Activated CD4-positive, alpha-beta T cell treated with anti-CD3 and anti-CD28 coated beads, Interleukin-2, amount 50 U/mL, for 16 hours (primary cell): ENCODE results near the gene NFIX.

Experiments
- DNase-seq: peaks from one replicate; pipeline ENCODE4 v3.0.0-alpha.2; 2020

NFIX gene

DNA sequence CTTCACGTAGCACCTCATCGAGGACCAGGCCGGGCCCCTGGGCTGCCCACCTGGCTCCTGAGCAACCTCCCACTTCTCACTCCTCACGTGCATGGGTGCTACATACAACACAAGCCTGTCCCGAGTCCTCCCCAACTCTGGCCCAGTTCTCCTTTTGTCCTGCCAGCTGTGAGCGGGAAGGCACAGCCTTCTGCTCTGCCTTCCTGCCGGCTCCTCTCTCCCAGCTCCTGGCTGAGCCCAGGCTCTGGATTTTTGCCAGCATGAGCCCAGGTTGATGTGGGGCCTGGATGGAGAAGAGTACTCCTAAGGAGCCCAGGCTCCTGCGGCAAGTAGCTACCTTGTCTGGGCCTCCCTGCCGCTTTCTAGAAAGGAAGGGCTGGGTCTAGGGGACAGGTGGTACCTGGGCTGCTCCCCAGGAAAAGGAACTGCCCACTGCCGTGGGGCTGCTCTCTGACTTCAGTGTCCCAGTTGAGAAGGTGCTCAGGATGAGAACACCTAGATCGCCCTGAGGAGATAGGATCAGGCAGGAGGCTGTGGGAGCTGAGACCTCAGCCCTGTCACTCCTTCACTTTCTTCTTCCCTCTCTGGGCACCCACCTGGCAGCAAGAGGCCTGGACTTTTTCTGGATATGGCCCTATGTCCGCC is 83.7 kb downstream of the NFIX start:
- no peak for DNase-seq

DNA sequence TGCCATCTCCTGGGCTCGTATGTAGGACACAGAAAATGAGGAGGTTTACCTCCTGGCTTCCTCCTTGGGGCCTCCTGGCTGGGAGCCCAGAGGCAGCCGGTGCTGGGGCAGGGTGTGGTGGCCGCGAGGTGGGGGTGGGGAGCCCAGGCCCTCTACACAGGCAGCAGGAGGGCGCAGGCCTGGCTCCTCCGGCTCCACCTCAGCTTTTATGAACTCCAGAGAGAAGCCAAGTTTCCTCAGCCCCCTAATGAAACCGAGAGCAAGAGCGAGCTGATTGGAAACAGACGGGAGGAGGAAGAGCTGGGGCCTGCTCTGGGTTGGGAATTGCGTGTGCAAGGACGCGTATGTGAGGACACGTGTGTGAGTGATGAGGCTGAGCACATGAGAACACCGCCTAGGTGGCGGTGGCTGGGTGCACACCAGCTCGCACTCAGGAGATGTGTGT is 84.3 kb downstream of the NFIX start:
- DNase-seq, result no peak

DNA sequence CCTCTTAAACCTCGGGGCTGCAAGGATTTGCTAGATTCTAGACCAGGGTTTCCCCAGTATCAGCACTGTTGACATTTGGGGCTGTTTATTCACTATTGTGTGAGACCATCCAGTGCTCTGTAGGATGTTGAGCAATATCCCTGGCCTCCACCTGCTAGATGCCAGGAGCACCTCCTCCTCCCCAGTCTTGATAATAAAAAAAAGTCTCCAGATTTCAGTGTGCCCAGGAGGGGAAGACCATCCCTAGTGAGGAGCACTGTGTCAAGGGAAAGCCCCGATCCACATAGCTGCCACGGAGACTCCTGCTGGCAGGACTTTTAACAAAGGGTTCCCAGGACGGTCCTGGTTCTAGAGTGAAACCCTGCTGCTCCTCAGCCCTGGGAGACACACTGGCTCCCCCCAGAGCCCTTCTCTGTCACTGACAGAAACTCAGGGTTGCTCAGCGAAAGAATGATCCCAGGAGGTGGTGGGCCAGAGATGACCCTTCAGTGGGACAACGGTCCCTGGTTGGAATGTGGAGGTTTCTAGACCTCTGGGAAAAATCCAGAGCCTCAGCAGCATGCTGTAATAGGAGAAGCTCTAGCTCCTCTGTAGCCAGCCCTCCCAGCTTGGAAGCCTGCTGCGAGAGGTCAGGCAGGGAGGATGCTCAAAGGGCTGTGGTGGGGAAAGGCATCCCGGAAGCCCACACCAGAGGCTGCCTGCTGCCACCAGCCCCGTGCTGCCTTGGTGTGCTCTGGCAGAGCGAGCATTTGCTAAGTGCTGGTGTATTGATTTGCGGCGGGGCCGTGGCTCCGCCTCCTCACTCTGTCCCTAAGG is 87.1 kb downstream of the NFIX start:
- DNase-seq, result no peak

DNA sequence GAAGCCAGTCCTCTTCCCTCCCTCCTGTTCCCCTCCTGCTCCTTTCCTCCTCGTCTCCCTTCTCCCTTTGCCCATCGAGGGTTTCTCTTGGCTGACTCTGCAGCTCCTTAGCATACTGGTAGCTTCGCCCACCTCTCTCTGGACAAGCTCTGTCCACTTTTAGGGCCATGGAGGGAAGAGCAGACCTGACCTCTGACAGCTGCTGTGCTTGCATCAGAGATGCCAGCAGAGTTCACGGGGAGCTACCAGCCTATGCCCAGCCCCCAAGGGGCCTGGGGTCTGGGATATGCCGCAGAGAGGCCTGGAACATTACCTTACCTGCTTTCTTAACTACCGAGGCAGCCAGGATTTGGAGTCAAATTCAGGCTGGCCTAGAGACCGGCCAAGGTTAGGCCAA is 87.7 kb downstream of the NFIX start:
- no peak for DNase-seq

DNA sequence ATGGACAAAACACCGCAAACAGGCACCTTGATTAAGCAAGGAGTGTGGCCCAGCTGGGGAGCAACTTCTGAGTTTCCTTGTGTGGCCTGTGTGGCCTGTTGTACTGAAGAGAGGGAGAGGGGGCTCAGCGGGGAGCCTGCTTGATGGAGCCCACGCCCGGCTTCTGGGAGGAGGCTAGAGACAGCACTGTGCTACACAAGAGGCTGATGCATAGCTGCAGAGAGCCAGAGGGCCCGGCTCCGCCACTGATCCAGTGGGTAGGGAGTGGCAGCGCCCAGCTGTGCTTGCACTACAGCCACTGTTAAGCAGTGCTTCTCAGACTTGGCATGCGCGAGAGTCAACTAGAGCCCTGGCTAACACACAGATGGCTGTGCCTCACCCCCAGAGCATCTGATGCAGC is 88.4 kb downstream of the NFIX start:
- no peak for DNase-seq

DNA sequence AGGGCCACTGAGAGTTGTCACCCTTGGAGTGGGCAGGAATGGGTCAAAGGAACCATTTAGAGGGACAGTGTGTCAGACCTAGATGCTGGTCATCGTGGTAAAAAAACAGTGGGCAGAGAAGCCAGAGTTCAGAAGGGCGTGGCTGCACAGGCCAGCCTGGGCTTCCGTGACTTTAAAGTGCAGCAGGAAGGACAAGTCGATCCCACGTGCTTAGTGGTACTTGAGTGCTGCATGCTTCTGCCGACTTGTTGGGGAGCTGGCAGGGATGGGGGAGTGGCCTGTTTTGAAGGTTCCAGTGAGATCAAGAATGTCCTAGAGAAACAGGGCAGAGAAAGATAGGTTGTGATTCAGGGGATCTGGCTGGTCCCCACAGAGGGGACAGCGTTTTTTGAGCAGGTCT is 90.4 kb downstream of the NFIX start:
- DNase-seq, result no peak

DNA sequence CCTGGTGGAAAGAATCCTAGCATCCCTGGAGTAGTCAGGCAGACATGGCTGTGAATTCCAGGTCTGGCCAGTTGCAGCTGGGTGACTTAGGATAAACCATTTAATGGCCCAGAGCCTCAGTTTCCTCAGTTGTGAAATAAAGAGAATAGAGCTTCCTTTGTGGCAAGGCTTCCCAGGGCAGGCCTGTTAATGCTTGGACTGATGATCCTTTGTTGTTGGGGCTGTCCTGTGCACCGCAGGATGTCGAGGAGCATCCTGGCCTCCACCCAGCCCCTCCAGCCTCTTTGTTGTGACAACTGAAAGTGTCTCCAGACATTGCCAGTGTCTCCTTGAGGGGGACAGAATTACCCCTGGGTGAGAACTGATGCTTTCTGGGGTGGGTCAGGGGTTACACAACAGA is 91.1 kb downstream of the NFIX start:
- DNase-seq, result no peak

DNA sequence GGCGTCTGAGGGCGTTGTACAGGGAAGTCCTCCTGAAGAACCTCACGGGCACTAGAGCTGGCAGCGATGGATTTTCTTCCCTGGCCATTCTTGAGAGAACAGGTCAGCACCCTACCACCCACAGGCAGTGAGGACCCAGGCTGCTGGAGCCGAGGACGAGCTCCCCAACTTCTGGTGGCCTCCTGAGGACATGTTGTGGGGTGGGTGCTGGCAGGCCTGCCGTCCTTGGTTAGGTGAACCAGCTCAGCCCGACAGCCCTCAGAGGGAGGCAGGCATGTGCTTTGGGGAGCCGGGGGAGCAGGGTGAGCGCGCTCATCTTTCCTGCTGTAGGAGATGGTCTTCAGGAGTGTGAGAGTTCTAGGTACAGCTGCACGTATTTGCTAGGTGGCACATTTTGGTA is 92.0 kb downstream of the NFIX start:
- DNase-seq, result no peak

DNA sequence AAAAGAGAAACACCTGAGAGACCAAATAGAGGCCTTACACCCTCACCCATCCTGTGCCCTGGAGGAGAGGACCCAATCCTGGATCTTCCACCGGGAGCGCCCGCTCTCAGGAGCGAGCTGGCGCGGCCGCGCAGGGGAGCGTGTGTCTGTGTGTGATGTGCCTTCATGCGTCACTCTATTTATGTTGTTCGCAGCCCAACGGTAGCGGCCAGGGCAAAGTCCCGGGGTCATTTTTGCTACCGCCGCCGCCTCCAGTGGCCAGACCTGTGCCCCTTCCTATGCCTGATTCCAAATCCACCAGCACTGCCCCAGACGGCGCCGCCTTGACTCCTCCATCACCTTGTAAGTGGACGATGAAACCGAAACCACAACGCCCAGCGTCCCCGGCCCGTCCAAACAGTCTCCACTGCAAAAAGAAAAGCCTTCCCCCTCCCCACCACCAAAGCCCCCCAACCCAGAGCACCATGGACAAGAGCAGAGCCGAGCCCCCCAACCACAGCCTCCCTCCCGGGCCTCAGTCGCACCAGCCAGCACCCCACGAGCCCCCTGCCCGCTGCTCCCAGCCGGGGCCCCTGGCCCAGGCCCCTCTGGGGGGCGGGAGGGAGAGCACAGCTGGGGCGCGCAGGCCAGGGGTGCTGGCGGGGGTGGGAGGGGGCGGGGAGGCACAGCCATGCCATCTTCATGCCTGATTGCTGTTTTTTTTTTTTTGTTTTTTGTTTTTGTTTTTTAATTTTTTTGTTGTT is 92.7 kb downstream of the NFIX start:
- DNase-seq, result no peak

DNA sequence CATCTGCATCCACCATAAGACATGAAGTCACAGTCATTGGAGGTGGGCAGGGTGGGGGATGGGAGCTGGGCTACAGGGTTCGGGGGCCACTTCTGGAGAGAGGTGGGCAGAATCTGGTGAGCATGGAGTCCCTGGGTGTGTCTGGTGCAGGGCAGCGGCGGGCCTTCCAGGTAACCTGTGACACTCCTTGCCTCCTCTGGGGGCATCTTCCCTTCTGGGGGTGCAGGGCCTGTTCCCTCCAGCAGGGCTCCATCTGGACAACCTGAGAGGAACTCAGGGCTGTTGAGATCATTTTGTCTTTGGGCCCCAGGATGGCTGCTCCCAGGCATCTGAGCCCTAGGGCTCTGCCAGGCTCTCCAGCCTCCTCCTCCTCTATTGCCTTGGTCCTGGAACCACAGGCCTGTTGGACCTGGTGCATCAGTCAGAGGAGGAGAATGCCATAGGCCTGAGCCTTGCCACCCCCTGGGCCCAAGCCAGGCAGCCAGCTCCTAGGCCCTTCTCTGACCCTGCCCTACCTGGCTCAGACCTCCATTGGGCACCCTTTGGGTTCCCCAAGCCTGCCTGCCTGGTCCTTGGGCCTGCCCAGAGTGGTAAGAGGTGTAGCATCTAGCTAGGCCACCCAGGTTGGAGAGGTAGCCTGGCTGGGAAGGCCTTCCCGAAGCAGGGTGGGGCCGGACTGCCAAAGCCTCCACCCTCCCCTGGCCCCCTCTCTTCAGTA is 94.0 kb downstream of the NFIX start:
- DNase-seq, result no peak

DNA sequence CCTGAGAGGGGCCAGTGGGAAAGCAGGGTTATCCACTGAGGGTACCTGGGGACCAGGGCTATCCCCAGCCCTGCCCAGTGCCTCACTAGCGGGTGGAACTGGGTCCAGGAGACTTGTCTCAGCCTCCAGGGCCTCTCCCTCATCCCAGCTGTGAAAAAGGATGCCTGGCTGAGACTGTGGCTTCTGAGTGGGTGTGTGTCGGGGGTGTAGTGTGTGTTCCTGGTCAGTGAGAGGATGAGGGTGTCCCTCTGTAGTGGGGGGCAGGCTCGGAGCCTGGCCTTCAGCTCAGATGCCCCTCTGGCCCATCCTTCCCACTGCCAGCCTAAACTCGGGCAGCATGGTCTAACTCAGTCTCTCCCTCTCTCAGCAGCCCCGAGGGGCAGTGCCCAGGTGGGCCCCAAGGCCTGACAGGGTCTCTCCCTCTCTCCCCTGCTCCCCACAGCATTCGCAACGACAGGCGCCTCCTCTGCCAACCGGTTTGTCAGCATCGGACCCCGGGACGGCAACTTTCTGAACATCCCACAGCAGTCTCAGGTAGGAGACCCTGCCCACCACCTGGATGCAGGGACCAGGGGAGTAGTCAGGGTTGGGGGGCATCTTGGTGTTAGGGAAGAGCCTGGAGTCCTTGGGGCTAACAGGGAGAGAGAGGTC is 94.7 kb downstream of the NFIX start:
- DNase-seq, result no peak

DNA sequence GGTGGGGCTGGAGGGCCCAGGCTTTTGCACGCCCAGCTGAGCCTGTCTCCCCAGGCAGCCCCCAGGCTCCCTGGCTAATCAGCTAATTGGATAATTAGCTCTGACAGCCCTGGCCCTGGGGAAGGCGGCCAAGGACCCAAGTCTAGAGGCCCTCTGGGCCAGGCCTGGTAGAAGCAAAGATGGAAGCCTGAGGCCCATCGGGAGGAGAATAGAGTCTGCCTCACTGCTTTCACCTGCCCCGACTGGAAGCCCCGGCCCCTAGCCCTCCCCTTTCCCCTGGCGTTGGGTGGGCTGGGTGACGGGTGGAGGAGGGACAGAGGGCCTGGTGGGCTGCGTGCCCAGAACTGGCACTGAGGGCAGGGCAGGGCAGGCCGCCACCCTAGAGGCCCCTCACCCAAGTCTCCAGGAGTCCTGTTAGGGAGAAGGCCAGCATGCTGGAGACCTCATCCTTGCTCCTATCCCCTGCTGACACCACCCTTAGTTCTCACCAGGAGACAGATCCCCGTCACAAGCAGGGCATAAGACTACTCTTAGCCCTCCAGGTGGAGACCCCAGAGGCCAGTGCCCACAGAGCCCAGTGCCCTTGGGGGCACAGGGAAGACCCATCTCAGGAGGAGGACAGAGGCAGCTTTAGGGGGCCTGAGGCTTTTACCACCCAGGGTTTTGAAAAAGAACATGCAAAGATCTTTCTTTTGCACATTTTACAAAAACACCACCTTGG is 95.4 kb downstream of the NFIX start:
- no peak for DNase-seq

DNA sequence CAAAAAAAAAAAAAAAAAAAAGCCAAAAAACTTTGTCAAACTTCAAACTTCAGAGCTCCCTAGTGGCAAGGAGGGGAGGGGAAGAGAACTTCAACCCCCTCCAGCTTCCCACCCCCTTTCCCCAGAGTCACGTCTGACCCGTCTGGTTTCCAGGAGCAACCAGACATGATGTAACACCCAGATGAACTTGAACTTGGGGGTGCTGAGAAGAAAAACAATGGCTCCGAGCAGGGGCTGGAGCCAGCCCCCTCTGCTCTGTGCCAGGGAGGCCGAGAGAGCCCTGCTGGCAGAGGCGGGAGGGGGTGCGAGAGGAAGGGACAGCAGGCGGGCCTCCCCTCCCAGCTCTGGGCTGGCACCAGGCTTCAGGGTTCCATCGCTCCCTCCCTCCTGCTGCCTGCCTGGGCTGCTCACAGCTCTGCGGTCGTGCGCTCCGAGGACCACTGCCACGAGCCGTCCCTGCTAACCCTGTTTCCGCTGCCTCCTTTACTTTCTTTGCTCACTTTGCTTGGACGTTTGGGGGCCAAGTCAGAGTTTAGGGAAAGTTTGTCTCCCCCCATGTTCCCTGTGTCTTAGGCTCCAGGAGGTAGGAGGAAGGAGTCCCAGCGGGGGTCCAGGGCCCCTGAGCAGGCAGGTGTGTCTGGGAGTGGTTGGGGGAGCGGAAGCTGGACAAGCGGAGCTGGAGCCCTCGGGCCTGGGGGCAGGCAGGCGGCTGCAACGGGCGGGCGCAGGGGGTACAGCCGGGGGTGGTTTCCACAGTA is 96.3 kb downstream of the NFIX start:
- DNase-seq, result no peak

DNA sequence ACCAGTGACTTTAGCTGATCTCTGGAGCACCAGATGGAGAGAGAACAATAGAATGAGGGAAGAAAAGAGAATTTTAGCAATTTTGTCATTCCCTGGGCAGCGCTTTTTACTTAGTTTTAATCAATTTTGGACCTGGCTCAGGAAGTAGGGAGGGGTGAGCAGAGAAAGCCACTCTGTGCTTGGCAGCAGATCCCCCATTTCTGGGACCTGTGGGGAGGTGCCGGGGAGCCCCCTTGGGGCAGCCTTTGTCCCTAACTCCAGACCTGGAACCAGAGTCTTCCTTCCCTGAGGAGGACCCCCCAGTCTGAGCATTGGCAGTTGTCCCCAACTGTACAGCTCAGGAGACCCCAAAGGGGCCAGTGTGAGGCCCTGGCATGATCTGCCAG is 96.9 kb downstream of the NFIX start:
- no peak for DNase-seq

DNA sequence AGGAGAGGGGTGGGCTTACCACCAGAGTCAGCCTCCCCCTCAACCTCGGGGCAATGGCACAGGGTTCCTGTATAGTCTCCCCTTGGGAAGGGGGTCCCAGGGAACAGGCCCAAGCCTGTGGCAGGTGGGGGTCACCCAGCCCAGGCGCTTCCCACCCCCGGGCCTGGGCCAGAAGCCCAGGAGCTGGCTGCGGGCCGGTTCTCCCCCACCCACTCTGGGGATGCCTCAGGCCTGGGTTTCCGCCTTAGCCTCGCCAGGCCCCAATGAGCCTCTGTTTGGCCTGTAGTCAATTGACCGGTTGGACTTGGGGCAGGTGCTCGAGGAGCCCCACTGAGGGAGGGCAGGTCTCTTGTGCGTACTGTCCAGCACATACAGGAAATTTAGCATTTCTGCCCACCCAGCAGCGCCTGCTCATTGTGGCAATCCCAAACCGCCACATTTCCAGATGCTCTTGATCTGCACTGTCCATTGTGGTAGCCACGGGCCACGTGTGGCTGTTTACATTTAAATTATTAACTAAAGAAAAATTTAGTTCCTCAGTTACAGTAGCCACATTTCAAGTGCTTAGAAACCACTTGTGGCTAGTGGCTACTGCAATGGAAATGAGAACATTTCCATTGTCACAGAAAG is 97.4 kb downstream of the NFIX start:
- no peak for DNase-seq

DNA sequence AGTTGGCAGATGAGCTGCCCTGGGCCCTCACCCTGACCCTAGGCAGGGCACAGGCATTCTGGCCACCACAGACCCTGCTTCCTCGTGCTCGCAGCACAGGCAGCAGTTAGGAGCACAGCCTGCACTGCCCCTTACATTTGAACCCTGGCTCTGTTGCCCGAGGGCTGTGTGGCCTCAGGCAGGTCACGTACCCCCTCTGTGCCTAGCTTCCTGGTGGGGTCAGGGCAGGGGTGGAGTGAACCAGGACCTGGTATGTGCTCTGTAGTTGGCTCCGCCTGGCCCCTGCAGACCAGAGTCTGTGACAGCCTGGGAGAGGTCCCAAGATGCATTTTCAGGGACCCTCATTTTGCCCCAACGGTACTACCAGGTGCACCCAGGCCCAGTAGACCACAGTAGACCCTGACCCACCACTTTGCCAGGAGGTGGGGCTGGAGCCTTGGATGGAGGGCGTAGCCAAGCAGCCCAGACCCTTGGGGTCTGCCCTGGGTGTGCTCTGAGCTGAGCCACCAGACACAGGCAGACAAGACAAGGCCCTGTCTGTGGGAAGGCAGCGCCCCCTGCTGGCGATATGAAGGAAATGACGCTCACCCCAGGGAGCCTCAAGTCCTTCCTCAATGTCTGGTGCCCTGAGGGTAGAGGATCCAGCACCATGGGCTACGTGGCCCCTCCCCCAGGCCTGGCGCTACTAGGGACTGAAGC is 98.3 kb downstream of the NFIX start:
- DNase-seq, result peak; percentile 85

DNA sequence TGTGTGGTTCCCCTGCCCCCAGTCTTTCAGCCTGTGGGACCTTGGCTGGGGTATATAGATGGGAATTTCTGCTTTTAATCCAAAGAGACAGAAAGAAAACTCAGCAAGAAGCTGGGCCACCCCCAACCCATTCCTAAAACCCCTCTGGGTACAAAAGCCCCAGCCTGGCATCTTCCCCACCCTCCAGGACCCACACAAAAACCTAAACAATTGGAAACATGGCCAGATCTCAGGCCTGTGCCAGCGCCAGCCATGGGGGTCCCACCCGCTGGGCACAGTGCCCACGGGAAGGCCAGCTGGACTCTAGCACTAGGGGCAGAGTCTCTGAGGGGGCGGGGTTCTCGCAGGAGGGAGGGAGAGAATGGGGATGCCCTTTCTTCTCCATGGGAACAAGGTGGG is 98.8 kb downstream of the NFIX start:
- DNase-seq, result no peak

DNA sequence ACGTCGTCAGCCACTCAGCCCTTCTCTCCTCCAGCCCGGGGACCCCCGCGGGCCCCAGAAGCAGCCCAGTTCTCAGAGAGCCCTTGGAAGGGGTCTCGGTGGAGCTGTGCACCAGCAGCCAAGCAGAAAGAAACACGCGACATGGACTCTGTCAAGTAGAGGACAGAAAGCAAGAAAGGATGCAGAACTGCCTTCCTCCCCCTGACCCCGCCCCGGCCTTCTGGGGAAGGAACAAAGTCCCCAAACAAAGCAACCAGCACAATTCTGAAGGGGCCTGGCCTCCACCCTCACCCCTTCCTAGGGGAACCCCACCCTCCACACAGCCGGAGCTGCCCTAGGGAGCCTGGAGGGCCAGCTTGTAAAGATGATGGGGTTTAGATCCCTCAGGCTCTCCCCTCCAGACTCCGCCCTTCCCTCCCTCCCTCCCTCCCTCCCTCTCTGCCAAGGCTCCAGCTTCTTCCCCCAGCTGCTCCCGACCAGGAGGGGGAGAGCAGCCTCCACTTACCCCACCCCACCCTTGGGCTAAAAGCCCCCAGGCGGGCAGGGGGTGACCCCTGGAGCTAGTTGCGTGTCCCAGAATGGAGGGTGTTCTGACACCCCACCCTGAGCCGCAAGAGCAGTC is 99.6 kb downstream of the NFIX start:
- no peak for DNase-seq

DNA sequence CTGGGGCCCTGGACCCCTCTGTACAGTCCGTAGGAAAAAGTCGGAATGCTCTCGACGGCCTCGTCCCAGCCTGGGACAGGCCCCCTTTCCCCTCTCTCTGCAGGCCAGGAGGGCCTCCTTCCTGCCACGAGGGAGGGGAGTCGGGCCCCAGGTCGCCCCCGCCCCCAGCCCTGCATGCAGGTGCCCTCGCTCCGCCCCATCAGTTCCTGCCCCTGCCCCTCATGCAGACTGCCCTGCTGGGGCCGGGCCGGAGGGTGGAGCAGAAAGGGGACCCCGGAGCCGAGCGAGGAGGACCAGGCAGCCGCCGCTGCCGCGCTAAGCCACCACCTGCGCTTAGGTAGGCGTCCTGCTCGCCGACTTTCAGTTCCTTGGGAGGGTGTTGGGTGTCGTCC is 100.1 kb downstream of the NFIX start:
- no peak for DNase-seq
